GM12801 (cell line): ENCODE data around the gene SRP14.

Experiments used
- CTCF ChIP-seq: IDR thresholded peaks from one replicate; pipeline ENCODE4 v1.5.1; 2011; ENCODE audit warnings: control low read depth; ENCODE audit not compliant: insufficient read length; ENCODE audit errors: extremely low read depth

The SRP14 gene

GRCh38 chr15:40062816-40063562 lies 24.0 kb upstream of the SRP14 start:
- no peak for TF ChIP-seq CTCF

GRCh38 chr15:40061212-40061901 lies 22.4 kb upstream of the SRP14 start:
- TF ChIP-seq CTCF: no peak

DNA sequence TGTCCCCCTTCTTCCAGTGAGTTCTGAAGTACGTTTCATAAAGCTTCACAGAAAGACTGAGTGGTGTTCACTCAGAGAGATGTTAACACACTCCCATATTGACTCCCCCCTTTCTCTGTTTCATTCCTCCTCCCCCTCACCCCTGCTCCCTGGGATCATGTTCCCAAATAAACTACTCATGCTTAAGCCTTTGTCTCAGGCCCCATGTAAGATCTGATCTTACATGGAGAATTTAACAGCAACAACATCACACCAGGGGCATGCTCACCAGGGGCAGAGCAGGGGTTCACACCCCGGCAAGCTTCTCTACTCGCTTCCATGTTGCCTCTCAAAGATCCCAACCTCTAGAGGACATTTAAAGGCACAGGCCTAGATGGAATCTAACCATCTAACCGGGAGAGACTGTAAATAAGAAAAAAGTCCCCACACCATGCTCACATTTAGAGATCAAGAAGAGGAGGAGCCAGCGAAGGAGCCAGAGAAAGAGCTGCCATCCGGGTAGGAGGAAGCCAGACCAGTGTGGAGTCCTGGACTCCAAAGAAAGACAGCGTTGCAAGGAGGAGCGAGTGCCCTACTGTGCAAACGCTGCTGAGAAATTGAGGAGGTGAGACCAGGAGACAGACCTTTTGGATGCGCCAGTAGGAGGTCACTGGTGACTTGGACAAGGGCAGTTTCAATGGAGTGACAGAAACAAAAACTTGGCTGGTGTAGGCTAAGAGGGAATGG lies 21.4 kb upstream of the SRP14 start:
- TF ChIP-seq CTCF: no peak

DNA sequence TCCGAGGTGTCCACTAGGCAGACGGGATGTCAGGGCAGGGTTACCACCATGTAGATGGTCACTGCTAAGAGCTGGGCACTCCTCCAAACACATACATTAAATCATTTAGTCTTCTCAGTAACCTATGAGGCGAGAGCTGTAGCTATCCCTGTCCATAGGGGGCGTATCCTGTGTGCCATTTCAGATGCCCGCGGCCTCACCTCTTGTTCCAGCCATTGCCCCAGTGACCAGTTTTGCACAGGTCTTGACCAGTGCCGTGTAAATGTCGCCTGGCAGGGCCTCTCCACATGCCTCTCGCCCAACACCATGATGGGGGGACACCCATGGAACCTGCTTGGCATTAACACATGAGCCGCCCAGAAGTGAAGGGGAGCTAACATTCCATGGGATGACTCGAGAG lies 20.8 kb upstream of the SRP14 start:
- TF ChIP-seq CTCF: no peak

DNA sequence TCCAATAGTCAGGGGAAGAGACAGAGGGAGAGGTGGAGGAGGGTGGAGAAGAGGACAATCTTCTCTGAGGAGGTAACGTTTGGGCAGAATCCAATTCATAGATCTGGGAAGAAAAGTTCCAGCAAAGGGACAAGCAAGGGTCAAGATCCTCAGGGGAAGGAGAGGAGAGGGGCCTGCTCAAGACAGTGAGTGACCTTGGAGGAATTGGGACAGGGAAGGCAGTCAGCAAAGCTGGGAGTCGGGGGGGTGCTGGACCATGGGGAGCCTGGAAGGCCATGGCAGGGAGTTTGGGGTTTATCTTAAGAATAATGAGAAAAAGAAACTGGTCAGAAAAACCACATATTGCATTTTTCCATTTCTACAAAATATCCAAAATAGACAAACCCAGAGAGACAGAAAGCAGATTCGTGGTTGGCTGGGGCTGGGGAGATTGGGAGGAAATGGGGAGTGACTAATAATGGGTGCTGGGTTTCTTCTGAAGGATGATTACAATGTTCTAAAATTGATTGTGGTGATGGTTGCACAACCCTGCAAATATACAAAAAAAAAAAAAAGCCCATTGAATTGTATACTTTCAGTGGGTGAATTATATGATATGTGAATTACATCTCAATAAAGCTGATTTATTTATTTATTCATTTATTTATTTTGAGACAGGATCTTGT lies 19.6 kb upstream of the SRP14 start:
- TF ChIP-seq CTCF: no peak

GRCh38 chr15:40055576-40056293 lies 16.8 kb upstream of the SRP14 start:
- TF ChIP-seq CTCF: no peak
